ENCODE results near the gene BUD31. TPM values are rescaled to one million over a fixed set of nuclear protein-coding genes. Genes with fewer than 3 reads are reported as not detected.

BUD31 gene
- total RNA-seq, 2 experiments from 2014 or later: 101 to 110 TPM

- DNase-seq (peak; percentile 58), ATAC-seq (peak; percentile 65)
- Mint-ChIP-seq H3K4me3 (no peak overlapping the region), H3K36me3 (ENCODE audit: low read depth) (peaks cover 65% of the 10 kb centered on the region), H3K4me1 (ENCODE audit: low read depth) (peaks cover 23% of the 10 kb centered on the region), H3K27ac (peak overlapping the region; percentile 15), H3K27me3 (ENCODE audit: low read depth) (no peaks in the 10 kb centered on the region), H3K9me3 (ENCODE audit: insufficient read depth) (no peaks in the 10 kb centered on the region)
- ChIA-PET CTCF (interaction anchor here (1.2 to 1.3 kb wide), 2 partner anchors 66 to 99 kb away, joined by 3 to 5 read pairs; partner anchors contain the start of gene ZNF655), POLR2A (interaction anchor here (0.6 kb wide), 1 partner anchor 616 kb away, joined by 3 read pairs; no protein-coding TSS in a partner anchor)
Measured at GRCh38 chr7:99459087-99459486, 50.3 kb downstream of the BUD31 start.

GRCh38 chr7:99460651-99461050 is 51.9 kb downstream of the BUD31 start:
- Mint-ChIP-seq H3K4me3 (no peak overlapping the region), H3K4me1 (ENCODE audit: low read depth) (peaks cover 34% of the 10 kb centered on the region), H3K27ac (no peak overlapping the region), H3K36me3 (ENCODE audit: low read depth) (peaks cover 62% of the 10 kb centered on the region), H3K27me3 (ENCODE audit: low read depth) (no peaks in the 10 kb centered on the region), H3K9me3 (ENCODE audit: insufficient read depth) (no peaks in the 10 kb centered on the region)
- ChIA-PET CTCF (interaction anchor here (0.8 to 1.4 kb wide), 3 partner anchors 17 to 98 kb away, joined by 3 read pairs; partner anchors contain the start of gene ZNF655), POLR2A (no interaction called here)
- no peak for ATAC-seq
- DNase-seq: no peak

GRCh38 chr7:99461221-99461620 is 52.5 kb downstream of the BUD31 start:
- Mint-ChIP-seq H3K9me3 (ENCODE audit: insufficient read depth) (no peaks in the 10 kb centered on the region), H3K4me1 (ENCODE audit: low read depth) (peaks cover 36% of the 10 kb centered on the region), H3K36me3 (ENCODE audit: low read depth) (peaks cover 65% of the 10 kb centered on the region), H3K27me3 (ENCODE audit: low read depth) (no peaks in the 10 kb centered on the region), H3K4me3 (no peak overlapping the region), H3K27ac (no peak overlapping the region)
- ATAC-seq (no peak), DNase-seq (no peak)
- ChIA-PET CTCF (interaction anchor here (1.4 kb wide), 1 partner anchor 97 kb away, joined by 3 read pairs; the partner anchor contains the start of gene ZNF655), POLR2A (no interaction called here)

- H3K4me3 Mint-ChIP-seq: peak overlapping the region; percentile 77
- H3K36me3 Mint-ChIP-seq (ENCODE audit: low read depth): peaks cover 32% of the 10 kb centered on the region
- ATAC-seq (peak; percentile 13), DNase-seq (no peak)
- H3K9me3 Mint-ChIP-seq (ENCODE audit: insufficient read depth): no peaks in the 10 kb centered on the region
- ChIA-PET CTCF (interaction anchor here (1.0 to 1.2 kb wide), 2 partner anchors 9 to 27 kb away, joined by 3 to 4 read pairs; no protein-coding TSS in a partner anchor), POLR2A (interaction anchor here (1.2 to 2.4 kb wide), 3 partner anchors 40 to 93 kb away, joined by 3 to 8 read pairs (median 7); partner anchors contain the start of genes BUD31, PDAP1 and ZNF655)
- H3K27me3 Mint-ChIP-seq (ENCODE audit: low read depth): no peaks in the 10 kb centered on the region
- peaks cover 33% of the 10 kb centered on the region for H3K4me1 Mint-ChIP-seq (ENCODE audit: low read depth)
- peak overlapping the region; percentile 87 for H3K27ac Mint-ChIP-seq
Measured at GRCh38 chr7:99465421-99465768, 56.6 kb downstream of the BUD31 start.

- ChIA-PET POLR2A (no interaction called here), CTCF (no interaction called here)
- no peak overlapping the region for H3K27ac Mint-ChIP-seq
- DNase-seq (no peak), ATAC-seq (no peak)
- H3K36me3 Mint-ChIP-seq (ENCODE audit: low read depth): peaks cover 24% of the 10 kb centered on the region
- H3K4me3 Mint-ChIP-seq: no peak overlapping the region
- peaks cover 34% of the 10 kb centered on the region for H3K4me1 Mint-ChIP-seq (ENCODE audit: low read depth)
- H3K9me3 Mint-ChIP-seq (ENCODE audit: insufficient read depth): no peaks in the 10 kb centered on the region
- peaks cover 2% of the 10 kb centered on the region for H3K27me3 Mint-ChIP-seq (ENCODE audit: low read depth)
Measured at GRCh38 chr7:99468336-99468918, 59.7 kb downstream of the BUD31 start.

Other genes starting within 250 kb of the BUD31 start
- gene KPNA7, start 200.9 kb upstream of the BUD31 start, total RNA-seq: not detected
- gene MYH16, start 136.1 kb upstream of the BUD31 start, total RNA-seq: not detected
- 10 to 100 TPM; 51.4 to 56.1 TPM for gene ARPC1A, start 83.1 kb upstream of the BUD31 start, total RNA-seq
- 100 to 1,000 TPM; 408 to 412 TPM for gene ARPC1B, start 34.2 kb upstream of the BUD31 start, total RNA-seq
- gene PDAP1, start 372 bp upstream of the BUD31 start, total RNA-seq: 100 to 1,000 TPM; 104 TPM
- gene PTCD1, start 29.8 kb downstream of the BUD31 start, total RNA-seq: 10 to 100 TPM; 10.9 to 13.4 TPM
- 10 to 100 TPM; 64.0 to 65.8 TPM for gene CPSF4, start 30.0 kb downstream of the BUD31 start, total RNA-seq
- 100 to 1,000 TPM; 437 to 479 TPM for gene ATP5MF, start 57.2 kb downstream of the BUD31 start, total RNA-seq
- 10 to 100 TPM; 21.5 to 24.2 TPM for gene ZNF789, start 63.9 kb downstream of the BUD31 start, total RNA-seq
- 10 to 100 TPM; 48.3 to 58.1 TPM for gene ZNF394, start 91.3 kb downstream of the BUD31 start, total RNA-seq
- gene ZKSCAN5, start 95.7 kb downstream of the BUD31 start, total RNA-seq: 10 to 100 TPM; 13.9 TPM
- gene FAM200A, start 143.1 kb downstream of the BUD31 start, total RNA-seq: 1 to 10 TPM; 5.1 to 5.4 TPM
- gene ZNF655, start 149.7 kb downstream of the BUD31 start, total RNA-seq: 100 to 1,000 TPM; 101 to 108 TPM
- 1 to 10 TPM; 1.2 to 1.4 TPM for gene TMEM225B, start 189.3 kb downstream of the BUD31 start, total RNA-seq
- 10 to 100 TPM; 34.8 to 36.3 TPM for gene ZSCAN25, start 208.0 kb downstream of the BUD31 start, total RNA-seq

All from activated CD8-positive, alpha-beta T cell treated with anti-CD3 and anti-CD28 coated beads, Interleukin-2, amount 10 ng/mL, durations not matched to agents 7 days and 5 days (primary cell).